HG03571 (cell line): Measurements from ENCODE around the gene STMP1.

Experiments
- ATAC-seq: cut with Tn5 transposase; IDR thresholded peaks from one replicate; pipeline ENCODE4 v1.9.1; 2021; ENCODE audit not compliant: unreplicated experiment

STMP1 gene

DNA sequence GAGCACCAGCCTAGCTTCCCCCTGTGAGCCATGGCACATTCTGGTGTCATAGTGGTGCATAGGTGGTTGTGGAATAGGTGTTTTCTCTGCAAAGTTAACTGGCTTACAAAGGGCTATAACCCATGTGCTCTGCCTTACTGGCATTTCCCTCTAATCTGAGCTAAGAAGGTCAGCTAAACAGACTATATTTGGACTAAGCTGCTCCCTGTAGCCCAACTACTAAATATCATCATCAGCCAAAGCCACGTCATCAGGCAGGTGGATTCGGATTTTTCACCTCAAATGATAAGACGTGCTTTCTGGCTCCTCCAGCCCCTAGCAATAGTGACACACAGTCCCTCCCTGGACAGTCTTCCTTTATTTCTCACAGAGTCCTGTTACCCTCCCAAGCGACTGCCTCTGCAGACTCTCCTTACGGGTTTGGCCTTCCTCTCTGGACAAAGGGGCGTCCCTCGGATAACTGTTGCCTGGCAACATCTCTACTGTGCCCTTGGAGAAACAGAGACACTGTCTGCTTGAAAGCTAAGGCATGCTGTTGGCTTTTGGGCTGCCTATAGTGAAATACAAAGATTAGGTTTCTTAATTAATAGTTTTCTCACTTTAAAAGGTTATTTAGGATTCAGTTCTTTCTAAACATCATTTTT is 56.6 kb downstream of the STMP1 start:
- no peak for ATAC-seq

DNA sequence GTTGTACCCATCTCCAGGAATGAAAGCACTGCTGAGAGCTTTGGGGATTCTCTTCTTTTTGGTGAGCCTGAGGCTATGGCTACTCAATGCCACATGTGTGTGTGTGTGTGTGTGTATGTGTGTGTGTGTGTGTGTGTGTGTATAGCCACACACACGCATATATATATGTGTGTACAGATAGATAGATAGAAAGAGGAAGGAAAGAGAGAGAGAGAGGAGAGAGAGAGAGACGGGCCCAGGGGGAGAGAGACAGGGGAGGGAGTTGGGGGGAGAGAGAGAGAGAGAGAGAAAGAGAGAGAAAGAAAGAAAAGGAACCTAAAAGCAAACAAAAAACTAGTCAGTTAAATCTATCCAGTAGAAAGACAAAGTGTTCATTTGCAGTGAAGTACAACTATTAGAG is 57.4 kb downstream of the STMP1 start:
- no peak for ATAC-seq

DNA sequence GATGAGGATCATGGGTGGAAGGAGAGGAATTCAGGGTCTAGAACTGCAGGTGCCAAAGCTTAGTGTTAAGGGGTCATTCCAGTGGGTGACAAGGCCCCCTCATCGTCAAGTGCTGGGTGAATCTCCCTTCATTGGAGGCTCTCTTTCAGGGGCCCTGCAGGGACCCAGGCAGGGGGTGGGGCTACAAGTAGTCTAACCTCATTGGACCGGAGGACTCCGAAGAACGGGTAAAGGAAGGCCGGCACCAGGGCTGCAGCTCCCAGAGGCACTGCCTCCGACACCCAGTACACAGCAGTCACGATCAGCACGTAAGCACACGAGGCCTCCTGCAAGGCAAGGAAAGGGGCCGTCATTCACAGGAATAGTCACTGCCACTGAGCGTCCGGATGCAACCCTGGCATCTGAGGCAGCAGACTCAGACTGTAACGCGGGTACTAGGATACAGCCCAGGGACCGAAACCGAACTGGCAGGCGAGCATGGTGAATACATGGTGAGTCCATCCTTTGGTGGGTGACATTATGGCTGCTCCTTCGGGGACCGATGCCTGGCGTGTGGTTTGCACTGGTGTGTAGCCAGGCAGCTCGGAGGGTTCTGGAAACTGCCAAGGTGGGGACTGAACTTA is 59.0 kb downstream of the STMP1 start:
- ATAC-seq, result no peak

DNA sequence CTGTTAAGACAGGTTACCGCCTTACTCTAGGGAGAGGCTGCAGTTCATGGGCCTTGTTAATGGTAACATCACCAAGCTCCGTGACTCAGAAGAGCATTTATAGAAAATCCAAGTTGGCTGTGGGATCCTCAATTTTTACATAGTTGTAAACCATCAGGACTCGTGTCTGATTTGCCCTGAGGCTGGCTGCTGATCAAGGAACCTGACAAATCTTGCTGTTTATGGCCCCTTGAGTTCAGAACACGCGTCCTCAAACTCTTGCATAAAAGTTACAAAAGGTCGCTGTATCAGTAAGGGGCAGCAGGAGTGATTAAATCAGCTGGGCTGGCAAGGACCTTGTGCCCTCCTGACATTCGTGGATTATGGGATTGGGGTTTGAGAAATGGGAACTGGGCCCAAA is 61.1 kb downstream of the STMP1 start:
- no peak for ATAC-seq
